Caco-2 (cell line): ENCODE measurements around the gene FLT3LG. TPM values are rescaled to one million over a fixed set of nuclear protein-coding genes. Genes with fewer than 3 reads are reported as not detected.
A peak's percentile ranks its signal among the peaks of the same experiment; 100 is the strongest.

Experiments used
- BruUV-seq: library from RNA; stranded (reverse); fragments of 400-500 nt; replicated peaks from 2 replicates; lab custom pipeline; 2021; lab: Mats Ljungman, UMichigan
- CTCF ChIA-PET: fragments of 300-600 bp; sonication (Branson Sonifier 250); formaldehyde crosslinking; loops from one replicate; lab custom pipeline; 2022; ENCODE audit warnings: antibody characterized with exemption; lab: Charles Lee
- POLR2A ChIA-PET: fragments of 300-600 bp; sonication (Branson Sonifier 250); formaldehyde crosslinking; loops from one replicate; lab custom pipeline; 2022; ENCODE audit warnings: antibody characterized with exemption; lab: Charles Lee
- DNase-seq, 2 experiments: peaks; one replicate each; pipeline versions ENCODE4 v3.0.0 to v3.0.0-alpha.2; 2020 to 2022
- H3K27me3 ChIP-seq: replicated peaks from 2 replicates; pipeline ENCODE4 v1.6.0; 2011; ENCODE audit warnings: low read length; ENCODE audit not compliant: control insufficient read depth, insufficient read depth
- H3K36me3 ChIP-seq: 2 replicates; pipeline ENCODE4 v1.5.1; 2011; ENCODE audit warnings: low read length; ENCODE audit not compliant: control insufficient read depth, insufficient read depth
- H3K4me1 ChIP-seq: fragments of 250-450 bp; sonication (Bioruptor Pico); 2 replicates; pipeline ENCODE4 v1.5.1; 2020; ENCODE audit warnings: mild to moderate bottlenecking
- H3K4me3 ChIP-seq: 2 replicates; pipeline ENCODE4 v1.5.1; 2011; ENCODE audit warnings: low read depth, mild to moderate bottlenecking, control low read depth, low read length
- H3K9me3 ChIP-seq: fragments of 250-450 bp; sonication (Bioruptor Pico); 2 replicates; pipeline ENCODE4 v1.5.1; 2020; ENCODE audit warnings: mild to moderate bottlenecking, moderate library complexity
- H3K27ac Mint-ChIP-seq: one replicate; pipeline ENCODE4 v1.8.0; 2022; ENCODE audit warnings: mixed read lengths; ENCODE audit not compliant: unreplicated experiment
- H3K27me3 Mint-ChIP-seq: one replicate; pipeline ENCODE4 v1.8.0; 2022; ENCODE audit warnings: mixed read lengths; ENCODE audit not compliant: insufficient read depth, unreplicated experiment
- H3K36me3 Mint-ChIP-seq: one replicate; pipeline ENCODE4 v1.8.0; 2022; ENCODE audit warnings: mild to moderate bottlenecking, mixed read lengths; ENCODE audit not compliant: insufficient read depth, unreplicated experiment
- H3K4me1 Mint-ChIP-seq: one replicate; pipeline ENCODE4 v1.8.0; 2022; ENCODE audit warnings: low read depth, mixed read lengths; ENCODE audit not compliant: unreplicated experiment
- H3K4me3 Mint-ChIP-seq: one replicate; pipeline ENCODE4 v1.8.0; 2022; ENCODE audit warnings: mild to moderate bottlenecking, moderate library complexity, mixed read lengths; ENCODE audit not compliant: unreplicated experiment
- H3K9me3 Mint-ChIP-seq: one replicate; pipeline ENCODE4 v1.8.0; 2022; ENCODE audit warnings: mixed read lengths; ENCODE audit not compliant: unreplicated experiment
- intact Hi-C: fragments of 100-400 bp; cut with micrococcal nuclease; formaldehyde crosslinking; loops from one replicate; pipeline ENCODE4 v1.10.0; 2022; ENCODE audit not compliant: unreplicated experiment
- total RNA-seq: library from RNA; stranded (reverse); gene quantifications from 2 replicates; pipeline ENCODE4 v1.2.3, GENCODE V29; 2022
- TF ChIP-seq, protein P1 (sequence below), 2 experiments: fragments of 200-600 bp in 1 of 2; IDR thresholded peaks; 1 replicate in 1 of 2; 2 replicates in 1 of 2; pipeline versions ENCODE4 v1.5.1 to v1.8.0; 2011 to 2022; ENCODE audit warnings: antibody characterized with exemption in 1 of 2, control low read depth in 1 of 2, inconsistent platforms in 1 of 2, low read depth in 1 of 2, low read length in 1 of 2, mild to moderate bottlenecking in 1 of 2, moderate library complexity in 1 of 2; ENCODE audit not compliant: insufficient read depth in 1 of 2, severe bottlenecking in 1 of 2, unreplicated experiment in 1 of 2

FLT3LG gene
- total RNA-seq, 1 experiment from 2014 or later: 2.1 TPM

DNA sequence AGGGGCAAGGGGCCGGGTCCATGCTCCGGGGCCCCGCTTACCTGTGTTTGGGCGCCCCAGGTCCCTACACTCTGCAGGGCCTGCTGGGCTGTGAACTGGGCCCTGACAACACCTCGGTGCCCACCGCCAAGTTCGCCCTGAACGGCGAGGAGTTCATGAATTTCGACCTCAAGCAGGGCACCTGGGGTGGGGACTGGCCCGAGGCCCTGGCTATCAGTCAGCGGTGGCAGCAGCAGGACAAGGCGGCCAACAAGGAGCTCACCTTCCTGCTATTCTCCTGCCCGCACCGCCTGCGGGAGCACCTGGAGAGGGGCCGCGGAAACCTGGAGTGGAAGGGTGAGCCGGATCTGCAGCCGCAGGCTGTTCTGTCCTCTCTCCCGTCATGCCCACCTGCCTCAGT is 40.1 kb downstream of the FLT3LG start:
- Mint-ChIP-seq H3K4me3 (peak overlapping the region; percentile 100), H3K27ac (peak overlapping the region; percentile 80), H3K4me1 (peaks cover 24% of the 10 kb centered on the region), H3K9me3 (no peaks in the 10 kb centered on the region), H3K27me3 (no peaks in the 10 kb centered on the region), H3K36me3 (peaks cover 23% of the 10 kb centered on the region)
- Histone ChIP-seq H3K9me3 (no peaks in the 10 kb centered on the region), H3K4me3 (peak overlapping the region; percentile 86), H3K27me3 (no peaks in the 10 kb centered on the region), H3K36me3 (0 out of 2 replicates have a peak, but pooled peaks cover 4% of the 10 kb centered on the region), H3K4me1 (peaks cover 18% of the 10 kb centered on the region)
- intact Hi-C loops: no loop called here
- BruUV-seq: no TSS peak
- DNase-seq: no peak
- ChIA-PET POLR2A (interaction anchor here (0.5 to 1.0 kb wide), 6 partner anchors 9 to 72 kb away, joined by 3 to 17 read pairs (median 4); partner anchors contain the start of gene RCN3), CTCF (interaction anchor here (1.6 to 3.8 kb wide), 3 partner anchors 32 to 56 kb away, joined by 6 to 35 read pairs (median 10); no protein-coding TSS in a partner anchor)
- TF ChIP-seq, protein P1, sequence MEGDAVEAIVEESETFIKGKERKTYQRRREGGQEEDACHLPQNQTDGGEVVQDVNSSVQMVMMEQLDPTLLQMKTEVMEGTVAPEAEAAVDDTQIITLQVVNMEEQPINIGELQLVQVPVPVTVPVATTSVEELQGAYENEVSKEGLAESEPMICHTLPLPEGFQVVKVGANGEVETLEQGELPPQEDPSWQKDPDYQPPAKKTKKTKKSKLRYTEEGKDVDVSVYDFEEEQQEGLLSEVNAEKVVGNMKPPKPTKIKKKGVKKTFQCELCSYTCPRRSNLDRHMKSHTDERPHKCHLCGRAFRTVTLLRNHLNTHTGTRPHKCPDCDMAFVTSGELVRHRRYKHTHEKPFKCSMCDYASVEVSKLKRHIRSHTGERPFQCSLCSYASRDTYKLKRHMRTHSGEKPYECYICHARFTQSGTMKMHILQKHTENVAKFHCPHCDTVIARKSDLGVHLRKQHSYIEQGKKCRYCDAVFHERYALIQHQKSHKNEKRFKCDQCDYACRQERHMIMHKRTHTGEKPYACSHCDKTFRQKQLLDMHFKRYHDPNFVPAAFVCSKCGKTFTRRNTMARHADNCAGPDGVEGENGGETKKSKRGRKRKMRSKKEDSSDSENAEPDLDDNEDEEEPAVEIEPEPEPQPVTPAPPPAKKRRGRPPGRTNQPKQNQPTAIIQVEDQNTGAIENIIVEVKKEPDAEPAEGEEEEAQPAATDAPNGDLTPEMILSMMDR (IDR thresholded peaks at IDR 0.05; ENCODE audit: insufficient read depth in 1 of 2, low read depth in 1 of 2, low read length in 1 of 2, severe bottlenecking in 1 of 2, unreplicated experiment in 1 of 2): no peak

DNA sequence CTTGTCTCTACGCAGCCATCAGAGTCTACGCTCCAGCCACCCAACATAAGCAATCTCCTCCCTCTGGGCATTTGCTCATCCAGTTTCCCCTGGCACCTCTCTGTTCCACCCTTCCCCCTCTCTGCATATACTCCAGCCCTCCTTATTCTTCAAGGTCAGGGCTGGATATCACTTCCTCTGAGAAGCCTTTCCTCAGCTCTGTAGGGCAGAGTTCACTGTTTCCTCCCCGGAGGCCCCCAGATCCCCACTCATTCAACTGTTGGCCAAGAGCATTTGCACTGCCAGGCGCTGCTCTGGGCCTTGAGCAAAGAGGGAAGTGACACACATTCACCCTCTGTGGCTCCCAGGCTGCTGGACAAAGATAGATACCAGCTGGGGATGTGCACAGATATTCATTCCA is 41.8 kb downstream of the FLT3LG start:
- BruUV-seq: no TSS peak
- ChIA-PET POLR2A (no interaction called here), CTCF (interaction anchor here (0.7 to 3.8 kb wide), 2 partner anchors 31 to 168 kb away, joined by 3 to 35 read pairs; no protein-coding TSS in a partner anchor)
- Mint-ChIP-seq H3K4me1 (peaks cover 24% of the 10 kb centered on the region), H3K36me3 (peaks cover 34% of the 10 kb centered on the region), H3K27me3 (no peaks in the 10 kb centered on the region), H3K4me3 (peak overlapping the region; percentile 17), H3K9me3 (no peaks in the 10 kb centered on the region), H3K27ac (peak overlapping the region; percentile 4)
- peaks cover 4% of the 10 kb centered on the region; the same call in 1 of the 2 replicates for H3K36me3 ChIP-seq
- H3K9me3 ChIP-seq: no peaks in the 10 kb centered on the region
- TF ChIP-seq, protein P1 (IDR thresholded peaks at IDR 0.05; ENCODE audit: insufficient read depth in 1 of 2, low read depth in 1 of 2, low read length in 1 of 2, severe bottlenecking in 1 of 2, unreplicated experiment in 1 of 2): no peak
- DNase-seq: no peak
- intact Hi-C loops: no loop called here
- H3K4me1 ChIP-seq: peaks cover 18% of the 10 kb centered on the region
- no peak overlapping the region for H3K4me3 ChIP-seq
- H3K27me3 ChIP-seq: no peaks in the 10 kb centered on the region

DNA sequence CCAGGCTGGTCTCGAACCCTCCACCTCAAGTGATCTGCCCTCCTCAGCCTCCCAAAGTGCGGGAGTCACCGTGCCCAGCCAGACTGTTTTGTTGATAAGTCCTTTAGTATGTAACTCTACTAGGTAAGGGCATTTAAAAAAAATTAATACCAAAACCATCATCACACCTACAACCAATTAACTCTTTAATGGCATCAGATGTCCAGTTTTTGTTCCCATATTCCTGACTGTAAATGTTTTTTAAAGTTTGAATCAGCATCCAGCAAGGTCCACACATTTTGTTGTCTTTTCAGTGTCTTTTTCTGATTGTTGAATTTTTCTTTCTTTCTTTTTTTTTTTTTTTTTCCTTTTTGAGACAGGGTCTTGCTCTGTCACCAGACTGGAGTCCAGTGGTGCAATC is 44.0 kb downstream of the FLT3LG start:
- BruUV-seq: no TSS peak
- ChIA-PET POLR2A (no interaction called here), CTCF (no interaction called here)

More for the DNA sequence above, 44.0 kb downstream of the FLT3LG start:
- TF ChIP-seq, protein P1 (IDR thresholded peaks at IDR 0.05; ENCODE audit: insufficient read depth in 1 of 2, low read depth in 1 of 2, low read length in 1 of 2, severe bottlenecking in 1 of 2, unreplicated experiment in 1 of 2): no peak
- H3K27ac Mint-ChIP-seq: no peak overlapping the region
- H3K36me3 ChIP-seq: peaks cover 6% of the 10 kb centered on the region; the same call in 1 of the 2 replicates
- intact Hi-C loops: no loop called here
- no peak overlapping the region for H3K4me3 ChIP-seq
- H3K9me3 Mint-ChIP-seq: no peaks in the 10 kb centered on the region
- no peak for DNase-seq
- H3K4me1 Mint-ChIP-seq: peaks cover 8% of the 10 kb centered on the region
- H3K9me3 ChIP-seq: no peaks in the 10 kb centered on the region
- H3K4me1 ChIP-seq: peaks cover 6% of the 10 kb centered on the region
- H3K4me3 Mint-ChIP-seq: no peak overlapping the region
- peaks cover 38% of the 10 kb centered on the region for H3K36me3 Mint-ChIP-seq
- no peaks in the 10 kb centered on the region for H3K27me3 ChIP-seq
- no peaks in the 10 kb centered on the region for H3K27me3 Mint-ChIP-seq
